NCI-H1417 (cell line): ENCODE data around the gene SHROOM4.

Experiments
- DNase-seq, 3 experiments: peaks; one replicate each; lab custom pipeline; 2025; lab: John Stamatoyannopoulos, UW

The SHROOM4 gene

GRCh38 chrX:50707955-50708699, 105.9 kb downstream of the SHROOM4 start:
- peak in 2 of 3 experiments; percentile 3 to 5 for DNase-seq

- DNase-seq = peak in 1 of 3 experiments; percentile 24
Observed at GRCh38 chrX:50707405-50707804, 106.6 kb downstream of the SHROOM4 start.

GRCh38 chrX:50705042-50705441, 109.0 kb downstream of the SHROOM4 start:
- DNase-seq = no peak

GRCh38 chrX:50704360-50704759, 109.6 kb downstream of the SHROOM4 start:
- DNase-seq = no peak

GRCh38 chrX:50700921-50701320, 113.1 kb downstream of the SHROOM4 start:
- no peak for DNase-seq

GRCh38 chrX:50698944-50699343, 115.0 kb downstream of the SHROOM4 start:
- no peak for DNase-seq

- DNase-seq = no peak
Observed at GRCh38 chrX:50697691-50698090, 116.3 kb downstream of the SHROOM4 start.

GRCh38 chrX:50691820-50692219, 122.2 kb downstream of the SHROOM4 start:
- DNase-seq = peak; percentile 26 to 73 (median 33)

- no peak for DNase-seq
Observed at GRCh38 chrX:50684871-50685270, 129.1 kb downstream of the SHROOM4 start.

GRCh38 chrX:50680990-50681389, 133.0 kb downstream of the SHROOM4 start:
- DNase-seq = no peak

- no peak for DNase-seq
Observed at GRCh38 chrX:50677789-50678188, 136.2 kb downstream of the SHROOM4 start.

GRCh38 chrX:50671661-50672060, 142.3 kb downstream of the SHROOM4 start:
- no peak for DNase-seq

- no peak for DNase-seq
Observed at GRCh38 chrX:50668860-50669259, 145.1 kb downstream of the SHROOM4 start.

- DNase-seq = no peak
Observed at GRCh38 chrX:50648156-50648555, 165.8 kb downstream of the SHROOM4 start.

- no peak for DNase-seq
Observed at GRCh38 chrX:50644496-50644895, 169.5 kb downstream of the SHROOM4 start.

- DNase-seq = no peak
Observed at GRCh38 chrX:50643525-50644137, 170.4 kb downstream of the SHROOM4 start.

- no peak for DNase-seq
Observed at GRCh38 chrX:50638123-50638522, 175.9 kb downstream of the SHROOM4 start.

GRCh38 chrX:50635817-50636365, 178.1 kb downstream of the SHROOM4 start:
- DNase-seq = peak in 1 of 3 experiments; percentile 8

GRCh38 chrX:50635162-50635561, 178.8 kb downstream of the SHROOM4 start:
- no peak for DNase-seq

- DNase-seq = no peak
Observed at GRCh38 chrX:50629774-50630173, 184.2 kb downstream of the SHROOM4 start.

GRCh38 chrX:50627696-50628095, 186.3 kb downstream of the SHROOM4 start:
- DNase-seq = no peak

- no peak for DNase-seq
Observed at GRCh38 chrX:50626432-50626831, 187.6 kb downstream of the SHROOM4 start.

GRCh38 chrX:50622751-50623150, 191.2 kb downstream of the SHROOM4 start:
- DNase-seq = no peak
